NCI-H748 treated with DMSO at 0.1 percent for 48 hours (cell line): Measurements from ENCODE around the gene CST3.
A peak's percentile ranks its signal among the peaks of the same experiment; 100 is the strongest.
"Not testable (repeated sequence)": the region's sequence is repeated elsewhere in the genome, so short reads cannot be mapped to it uniquely, and the experiment has no call there.

ENCODE experiments used
- DNase-seq: peaks from one replicate; lab custom pipeline; 2025; lab: John Stamatoyannopoulos, UW

CST3 gene

DNA sequence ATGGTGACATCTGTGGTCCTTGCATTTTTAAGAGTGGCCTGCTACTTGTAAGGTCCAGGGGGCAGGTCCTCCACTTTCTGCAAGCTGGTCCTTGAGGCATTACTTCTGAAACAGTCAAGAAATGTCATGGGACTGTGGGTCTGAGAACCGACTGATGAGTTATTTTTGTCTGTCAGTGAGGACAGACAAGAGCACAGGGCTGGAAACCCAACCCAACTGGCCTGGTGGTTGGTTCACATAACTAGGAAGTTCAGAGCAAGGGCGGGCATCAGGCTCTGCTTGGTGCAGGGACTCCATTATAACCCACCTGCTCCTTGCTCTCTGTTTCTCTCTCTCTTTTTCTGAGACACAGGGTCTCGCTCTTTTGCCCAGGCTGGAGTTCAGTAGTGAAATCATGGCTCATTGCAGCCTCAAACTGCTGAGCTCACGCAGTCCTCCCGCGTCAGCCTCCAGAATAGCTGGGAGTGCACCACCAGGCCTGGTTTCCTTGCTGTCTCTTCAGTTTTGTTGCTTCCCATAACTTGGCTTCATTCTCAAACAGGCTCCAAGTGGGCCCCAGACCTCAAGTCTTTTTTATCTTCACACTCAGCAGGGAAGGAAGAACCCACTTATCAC, 9.2 kb downstream of the CST3 start:
- no peak for DNase-seq

DNA sequence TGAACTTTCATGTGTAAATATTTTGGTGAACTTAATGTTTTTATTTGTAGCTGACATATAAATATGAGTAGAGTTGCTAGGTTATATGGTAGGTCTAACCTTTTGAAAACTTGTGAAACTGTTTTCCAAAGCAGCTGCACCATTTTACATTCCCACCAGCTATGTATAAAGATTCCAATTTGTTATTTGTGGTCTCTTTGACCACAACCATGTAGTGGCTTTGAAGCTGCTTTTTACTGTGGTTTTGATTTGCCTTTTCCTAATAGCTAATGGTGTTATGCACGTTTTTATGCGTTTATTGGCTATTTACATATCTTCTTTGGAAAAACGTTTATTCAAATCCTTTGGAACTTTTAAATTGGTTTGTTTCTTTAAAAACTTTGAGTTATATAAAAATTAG, 10.3 kb downstream of the CST3 start:
- DNase-seq = no peak

DNA sequence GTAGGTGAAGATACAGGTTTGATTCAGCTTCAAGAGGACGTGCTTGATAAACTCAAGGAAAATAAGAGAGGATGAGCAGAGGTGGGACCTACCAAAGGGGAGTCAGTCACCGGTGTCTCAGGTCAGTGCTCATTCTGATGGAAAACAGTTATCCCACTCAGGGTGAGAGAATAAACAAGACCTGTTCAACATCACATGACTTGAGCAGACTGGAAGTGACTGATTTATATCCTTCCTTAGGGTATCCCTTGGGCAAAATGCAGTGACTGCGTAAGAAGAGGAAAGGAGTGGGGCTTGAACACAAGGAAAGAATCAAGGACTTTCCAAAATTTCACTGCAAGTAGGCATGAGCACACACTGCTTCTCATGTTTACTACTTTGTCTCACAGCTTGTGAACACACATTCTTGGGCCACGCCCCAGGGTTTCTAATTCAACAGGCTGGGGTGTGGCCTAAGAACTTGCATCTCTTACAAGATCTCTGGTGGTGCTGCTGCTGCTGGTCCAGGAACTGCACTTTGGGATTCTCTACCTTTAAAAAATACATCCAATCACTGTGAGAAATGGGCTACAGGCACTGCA, 11.6 kb downstream of the CST3 start:
- DNase-seq = no peak

DNA sequence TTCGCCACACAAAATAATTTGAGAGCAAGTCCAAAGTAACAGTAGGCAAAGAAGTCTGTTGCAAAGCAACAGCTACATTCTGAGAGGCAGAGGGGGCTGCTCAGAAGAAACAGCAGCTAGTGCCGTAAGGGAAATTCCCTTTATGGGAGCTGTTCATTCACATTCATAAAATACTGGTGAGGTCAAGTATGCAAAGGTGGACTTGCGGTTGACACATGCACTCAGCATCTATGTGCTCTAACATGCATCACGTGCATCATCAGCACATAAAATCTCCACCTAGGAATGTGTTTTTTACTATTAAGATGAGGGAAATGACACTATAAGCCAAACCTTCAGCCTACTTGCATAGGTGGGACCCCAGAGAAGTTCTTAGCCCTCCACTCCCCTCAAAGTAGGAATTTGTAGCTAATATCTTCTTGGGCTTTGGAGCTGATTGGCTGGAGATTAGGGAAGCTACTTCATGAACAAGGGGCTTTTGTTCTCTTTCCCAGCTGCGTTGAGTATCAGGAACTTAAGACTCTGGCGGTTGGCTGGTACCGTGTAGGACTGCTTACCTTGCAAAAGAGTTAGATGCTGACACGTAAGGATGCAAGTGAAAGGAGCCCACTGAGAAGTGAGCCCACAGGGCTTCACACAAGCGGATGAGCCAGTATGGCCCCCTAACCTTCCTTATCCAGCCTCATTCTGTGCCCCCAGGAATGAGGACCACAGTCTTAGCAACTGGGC, 12.4 kb downstream of the CST3 start:
- no peak for DNase-seq

DNA sequence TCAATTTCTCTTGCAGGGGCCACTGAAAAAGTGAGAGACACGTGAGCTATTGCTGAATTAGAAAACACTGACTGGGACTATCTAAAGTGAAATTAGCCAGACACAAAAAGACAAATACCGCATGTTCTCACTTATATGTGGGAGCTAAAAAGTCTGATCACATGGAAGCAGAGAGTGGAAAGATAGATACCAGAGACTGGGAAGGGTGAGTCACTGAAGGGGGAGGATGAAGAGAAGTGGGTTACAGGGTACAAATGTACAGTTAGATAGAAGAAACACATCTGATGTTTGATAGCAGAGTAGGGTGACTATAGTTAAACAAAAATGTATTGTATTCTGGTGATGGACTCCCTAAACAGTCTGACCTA, 13.4 kb downstream of the CST3 start:
- no peak for DNase-seq

DNA sequence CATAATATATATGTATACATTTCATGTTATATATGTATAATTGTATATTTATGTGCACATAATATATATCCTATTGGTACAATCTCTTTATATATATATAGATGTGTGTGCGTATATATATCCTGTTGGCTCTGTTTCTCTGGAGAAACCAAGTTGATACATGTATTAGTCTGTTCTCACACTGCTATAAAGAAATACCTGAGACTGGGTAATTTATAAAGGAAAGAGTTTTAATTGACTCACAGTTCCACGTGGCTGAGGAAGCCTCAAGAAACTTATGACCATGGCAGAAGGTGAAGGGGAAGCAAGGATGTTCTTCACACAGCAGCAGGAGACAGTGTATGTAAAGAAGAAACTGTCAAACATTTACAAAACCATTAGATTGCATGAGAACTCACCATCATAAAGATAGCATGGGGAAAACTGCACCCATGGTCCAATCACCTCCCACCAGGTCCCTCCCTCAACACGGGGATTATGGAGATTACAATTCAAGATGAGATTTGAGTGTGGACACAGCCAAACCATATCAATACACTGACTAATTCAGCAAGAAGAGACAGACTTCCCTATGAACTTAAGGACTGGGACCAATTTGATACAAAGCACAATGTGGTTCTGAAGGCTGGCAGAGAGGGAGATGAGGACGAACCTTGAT, 14.0 kb downstream of the CST3 start:
- no peak for DNase-seq

DNA sequence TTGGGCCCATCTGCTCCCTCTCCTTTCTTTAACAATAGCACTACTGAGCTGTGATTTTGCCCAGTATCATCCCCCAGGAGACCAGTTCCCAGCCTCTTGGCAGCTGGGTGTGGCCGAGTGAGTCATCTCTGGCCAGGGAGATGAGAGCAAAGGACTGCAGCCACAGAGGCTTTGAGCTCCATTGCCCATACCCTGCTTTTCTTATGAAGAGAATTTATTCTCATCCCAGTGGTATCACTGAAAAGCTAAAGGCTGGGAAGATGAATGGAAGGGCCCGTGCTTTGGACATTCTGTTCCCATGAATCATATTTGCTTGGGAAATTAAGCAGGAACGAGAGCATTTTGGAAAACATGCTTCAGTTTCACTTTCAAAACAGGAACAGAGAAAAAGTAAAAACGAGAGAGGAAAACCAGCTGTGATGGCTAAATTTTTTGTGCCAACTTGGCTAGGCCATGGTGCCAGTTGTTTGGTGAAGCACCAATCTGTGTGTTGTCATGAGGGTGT, 14.9 kb downstream of the CST3 start:
- no peak for DNase-seq

DNA sequence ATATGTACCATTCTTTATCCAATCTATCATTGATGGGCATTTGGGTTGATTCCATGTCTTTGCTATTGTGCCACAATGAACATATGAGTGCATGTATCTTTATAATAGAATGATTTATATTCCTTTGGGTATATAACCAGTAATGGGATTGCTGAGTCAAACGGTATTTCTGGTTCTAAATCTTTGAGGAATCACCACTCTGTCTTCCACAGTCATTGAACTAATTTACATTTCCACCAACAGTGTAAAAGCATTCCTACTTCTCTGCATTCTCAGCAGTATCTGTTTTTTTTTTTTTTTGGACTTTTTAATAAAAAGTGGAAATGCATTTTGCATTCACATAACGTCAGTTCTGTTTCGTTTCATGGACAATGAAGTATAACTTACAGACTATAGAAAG, 15.4 kb downstream of the CST3 start:
- DNase-seq = not testable (repeated sequence)

DNA sequence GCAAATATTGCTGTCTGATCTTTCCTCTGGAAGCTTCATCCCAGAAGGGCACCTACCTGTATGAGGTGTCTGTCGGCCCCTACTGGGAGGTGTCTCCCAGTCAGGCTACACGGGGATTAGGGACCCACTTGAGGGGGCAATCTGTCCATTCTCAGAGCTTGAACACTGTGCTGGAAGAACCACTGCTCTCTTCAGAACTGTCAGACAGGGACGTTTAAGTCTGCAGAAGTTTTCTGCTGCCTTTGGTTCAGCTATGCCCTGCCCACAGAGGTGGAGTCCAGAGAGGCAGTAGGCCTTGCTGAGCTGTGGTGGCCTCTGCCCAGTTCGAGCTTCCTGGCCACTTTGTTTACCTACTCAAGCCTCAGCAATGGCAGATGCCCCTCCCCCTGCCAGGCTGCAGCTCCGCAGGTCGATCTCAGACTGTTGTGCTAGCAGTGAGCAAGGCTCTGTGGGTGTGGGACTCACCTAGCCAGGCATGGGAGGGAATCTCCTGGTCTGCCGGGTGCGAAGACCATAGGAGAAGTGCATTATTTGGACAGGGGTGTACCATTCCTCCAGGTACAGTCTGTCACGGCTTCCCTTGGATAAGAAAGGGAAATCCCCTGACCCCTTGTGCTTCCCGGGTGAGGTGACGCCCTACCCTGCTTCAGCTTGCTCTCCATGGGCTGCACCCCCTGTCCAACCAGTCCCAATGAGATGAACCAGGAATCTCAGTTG, 16.9 kb downstream of the CST3 start:
- not testable (repeated sequence) for DNase-seq

DNA sequence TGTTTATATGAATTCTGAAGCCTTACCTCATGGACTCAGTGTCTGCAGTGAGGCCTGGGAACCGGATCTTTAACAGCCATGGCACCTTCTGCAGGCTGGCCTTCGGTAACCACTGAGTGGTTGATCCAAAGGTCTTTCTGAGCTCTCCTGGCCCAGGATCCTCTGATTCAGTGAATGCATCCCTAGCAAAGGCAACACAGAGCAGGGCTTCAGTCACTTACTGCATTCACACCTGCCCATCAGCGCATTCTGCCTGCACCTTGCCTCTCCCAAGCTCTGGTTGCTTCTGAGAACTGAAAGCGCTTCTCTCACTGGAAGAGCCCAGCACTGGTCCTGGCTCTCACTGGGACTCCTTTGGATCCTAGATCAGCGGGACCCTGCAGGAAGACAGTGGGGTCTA, 23.6 kb downstream of the CST3 start:
- no peak for DNase-seq

DNA sequence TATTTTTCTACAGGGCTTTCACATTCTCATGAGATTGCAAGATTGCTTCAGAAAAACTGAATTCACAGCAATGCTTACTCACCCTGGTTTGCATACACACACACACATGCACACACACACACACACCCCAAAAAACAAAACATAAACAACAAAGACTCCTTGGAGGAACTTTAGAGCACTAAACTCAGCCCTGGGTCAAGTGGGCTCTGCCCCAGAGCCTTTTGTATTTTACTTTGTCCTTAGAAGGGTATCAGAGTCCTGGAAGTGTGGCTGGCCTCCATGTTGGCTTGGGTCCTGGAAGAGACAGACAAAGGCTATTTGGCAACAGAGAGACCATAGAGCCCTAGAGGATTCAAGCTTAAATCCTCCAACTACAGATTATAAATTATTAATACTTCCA, 24.1 kb downstream of the CST3 start:
- no peak for DNase-seq

DNA sequence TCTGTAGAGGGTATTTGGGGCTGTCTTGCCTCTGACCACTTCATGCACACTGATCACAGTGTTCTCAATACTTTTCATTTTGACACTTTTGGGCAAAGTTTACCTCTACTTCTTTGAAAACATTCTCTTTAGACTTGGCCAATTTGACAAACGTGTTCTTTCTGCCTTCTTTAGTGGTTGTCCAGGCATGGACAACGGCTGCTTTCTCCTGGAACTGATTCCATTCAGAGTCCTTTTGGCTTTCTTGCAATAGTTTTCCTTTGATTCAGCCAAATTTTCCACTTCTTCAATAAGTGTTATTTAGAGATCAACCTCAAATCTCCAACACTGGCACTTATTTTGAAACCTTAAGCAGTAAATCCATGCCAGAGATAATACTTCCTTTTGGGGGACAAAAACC, 25.4 kb downstream of the CST3 start:
- no peak for DNase-seq

DNA sequence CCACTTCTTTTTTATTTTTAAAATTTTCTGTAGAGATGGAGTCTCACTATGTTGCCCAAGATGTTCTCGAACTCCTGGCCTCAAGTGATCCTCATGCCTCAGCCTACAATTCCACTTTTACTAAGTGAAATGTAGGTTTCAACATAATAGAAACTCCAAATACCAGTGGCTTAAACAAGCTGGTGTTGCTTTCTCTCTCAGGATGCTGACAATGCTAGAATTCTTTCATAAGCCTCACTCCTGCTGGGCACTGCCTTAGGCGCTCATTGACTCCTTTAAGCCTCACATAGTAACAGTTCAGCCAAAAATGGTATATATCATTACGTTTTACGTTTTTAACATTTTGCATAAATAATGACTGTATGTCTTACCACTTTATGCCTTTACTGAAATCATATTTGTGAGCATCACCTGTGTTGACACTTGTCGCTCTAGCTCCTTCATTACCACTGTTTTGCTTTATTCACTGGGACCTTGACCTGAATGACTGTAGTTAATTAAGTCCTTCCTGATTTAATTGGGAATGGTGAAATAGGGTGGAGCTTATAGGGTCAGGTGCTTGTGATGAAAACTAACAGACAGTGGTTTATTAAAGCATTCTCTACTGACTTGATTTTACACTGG, 28.2 kb downstream of the CST3 start:
- no peak for DNase-seq

DNA sequence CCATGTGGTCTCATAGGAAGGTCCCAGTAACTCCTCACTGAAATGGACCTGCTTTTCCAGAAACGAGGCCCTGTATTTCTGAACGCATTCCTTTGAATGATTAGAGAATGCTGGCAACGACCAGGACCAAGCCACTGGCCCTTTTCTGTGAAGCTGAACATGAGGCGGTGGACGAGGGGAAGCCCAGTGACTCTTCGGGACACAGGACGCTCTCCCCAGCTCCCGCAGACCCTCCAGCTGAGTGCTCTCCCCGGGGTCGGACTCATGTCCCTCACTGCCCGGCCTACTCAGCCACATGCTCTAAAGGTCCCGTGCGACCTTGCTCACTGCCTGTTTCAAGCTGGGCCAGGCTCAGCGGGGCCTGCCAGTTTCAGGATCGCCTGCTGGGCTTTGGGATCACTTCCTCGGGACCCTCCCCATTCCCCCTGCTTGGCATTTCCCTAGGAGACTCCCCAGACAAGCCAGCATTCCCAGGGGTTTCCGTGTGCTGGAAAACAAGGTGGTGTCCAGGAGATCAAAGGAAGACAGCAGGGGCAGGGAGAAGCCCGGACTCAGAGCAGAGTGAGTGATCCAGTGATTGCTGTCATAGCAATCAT, 29.4 kb downstream of the CST3 start:
- no peak for DNase-seq

DNA sequence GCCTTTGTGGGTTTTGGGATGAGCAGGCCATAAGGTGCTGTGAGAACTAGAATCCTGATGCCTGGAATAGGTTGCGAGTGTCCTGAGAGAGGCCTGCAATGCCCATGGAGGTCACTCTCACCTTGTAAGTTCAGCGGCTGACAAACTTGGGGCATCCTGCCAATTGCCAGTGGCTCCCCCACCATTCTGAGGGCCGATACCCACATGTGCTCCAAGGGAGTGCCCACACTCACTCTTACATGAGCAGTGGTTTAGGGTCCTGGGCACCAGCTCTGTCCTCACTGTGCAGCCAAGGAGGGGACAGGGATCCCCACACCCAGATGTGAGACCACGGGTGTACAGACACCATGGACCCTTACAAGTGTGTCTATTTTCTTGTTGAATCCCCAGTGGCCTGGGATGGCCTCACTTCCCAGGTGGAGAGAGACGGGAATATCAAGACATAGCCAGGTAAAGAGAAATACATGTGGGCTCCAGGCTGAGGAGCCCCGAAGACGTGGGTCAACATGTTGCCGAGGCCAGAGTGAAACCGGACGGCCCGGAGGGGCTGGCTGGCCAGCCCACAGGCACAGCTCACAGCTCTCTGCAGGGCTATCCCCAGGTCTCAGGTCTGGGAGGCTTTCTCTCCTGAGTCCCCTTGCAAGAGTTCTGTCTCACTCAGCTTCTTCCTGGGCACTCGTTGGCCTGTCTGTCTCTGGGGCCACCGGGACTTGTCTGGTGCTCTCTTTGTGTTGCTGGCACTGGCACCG, 30.1 kb downstream of the CST3 start:
- DNase-seq = no peak

DNA sequence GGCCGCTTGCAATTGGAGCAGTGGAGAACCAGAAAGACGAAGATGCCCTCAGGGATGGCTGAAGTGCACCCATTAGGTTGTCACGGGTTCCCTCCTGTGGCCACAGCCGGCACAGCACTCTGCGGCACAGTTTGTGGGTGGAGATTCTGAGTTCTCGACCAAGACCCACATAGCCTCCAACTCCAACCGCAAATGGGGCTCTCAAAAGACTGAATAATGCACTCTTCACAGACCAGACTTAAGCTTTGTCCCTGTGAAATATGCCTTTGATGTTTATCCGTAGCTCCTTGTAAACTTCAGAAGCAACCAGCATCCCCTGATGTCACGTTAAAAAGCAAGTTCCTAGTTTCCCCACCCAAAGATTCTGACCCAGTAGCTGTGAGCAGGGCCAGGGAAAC, 31.1 kb downstream of the CST3 start:
- peak; percentile 72 for DNase-seq

DNA sequence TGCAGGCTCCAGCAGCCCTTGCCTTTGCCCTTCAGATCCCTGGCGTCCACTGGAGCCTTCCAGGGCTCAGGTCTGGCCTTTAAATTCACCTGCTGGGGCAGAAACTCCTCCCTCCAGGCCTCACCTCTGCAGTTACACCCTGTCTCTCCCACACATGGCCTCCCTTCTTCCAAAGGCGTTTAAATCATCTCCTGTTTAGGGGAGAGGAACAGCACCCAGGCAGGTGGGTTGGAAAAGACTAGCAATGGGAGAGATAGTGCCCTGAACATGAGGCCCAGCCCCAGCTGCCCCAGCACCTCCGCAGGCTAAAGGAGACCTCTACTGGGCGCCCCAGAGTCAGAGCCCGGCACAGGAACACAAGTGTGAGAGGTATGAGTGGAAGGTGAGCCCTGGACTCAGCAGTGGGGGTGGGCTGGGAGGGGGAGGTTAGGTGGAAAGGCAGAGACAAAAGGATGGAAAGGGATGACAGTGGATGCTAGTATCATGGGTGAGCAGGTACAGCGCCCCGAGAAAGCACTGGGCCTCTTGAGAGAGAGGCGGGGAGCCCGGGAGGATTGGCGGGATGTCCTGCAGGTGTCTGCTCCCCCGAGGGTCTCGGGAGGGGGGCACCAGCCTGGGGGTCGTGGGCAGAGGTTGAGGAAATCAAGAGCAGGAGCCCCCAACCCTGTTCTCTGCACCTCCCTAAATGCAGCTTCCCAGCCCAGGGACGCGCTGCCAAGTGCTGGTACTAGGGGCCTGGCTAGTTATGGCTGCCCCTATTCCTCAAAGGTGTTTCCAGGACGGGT, 31.7 kb downstream of the CST3 start, which contains the start of gene CST9:
TSS of gene CST9 (minus strand) at position 51 of the 785 bp plus-strand sequence. CDS start 53 bp downstream, outside the sequence.
- DNase-seq = no peak

DNA sequence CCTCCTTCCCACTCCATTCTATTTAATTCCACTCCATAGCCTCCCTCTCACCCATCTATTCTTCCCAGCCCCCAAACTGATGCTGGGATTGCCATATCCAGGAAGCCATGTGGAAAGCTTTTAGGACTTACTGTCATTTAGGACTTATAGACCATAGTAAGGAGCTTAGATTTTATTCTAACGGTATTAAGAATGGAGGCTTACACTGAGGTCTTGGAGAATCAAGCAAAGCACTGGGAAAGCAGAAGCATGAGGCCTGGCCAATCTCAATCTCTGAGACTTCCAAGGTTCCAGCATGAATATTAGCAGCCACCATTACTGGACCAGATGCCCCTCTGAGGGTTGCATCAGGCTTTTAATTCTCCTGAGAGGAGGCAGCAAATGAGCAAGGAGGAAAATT, 33.4 kb downstream of the CST3 start:
- no peak for DNase-seq

DNA sequence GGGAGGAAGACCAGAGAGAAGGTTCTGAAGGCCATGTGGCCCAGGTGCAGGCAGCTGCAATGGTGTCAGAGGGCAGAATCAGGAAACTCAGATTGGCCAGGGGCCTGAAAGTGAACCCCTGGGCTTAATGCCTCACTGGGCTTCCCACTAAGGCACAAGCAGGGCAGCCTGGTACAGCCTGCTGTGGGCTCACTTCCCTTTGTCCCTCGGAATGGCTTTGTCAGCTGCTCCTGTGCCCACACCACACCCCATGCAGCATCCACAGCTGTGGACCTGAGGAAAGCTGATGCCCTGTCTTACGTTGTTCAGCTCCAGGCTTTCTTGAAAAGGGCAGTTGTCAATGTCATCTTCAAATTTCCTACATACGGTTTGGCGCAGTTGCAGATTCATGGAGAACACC, 34.4 kb downstream of the CST3 start:
- DNase-seq = no peak

DNA sequence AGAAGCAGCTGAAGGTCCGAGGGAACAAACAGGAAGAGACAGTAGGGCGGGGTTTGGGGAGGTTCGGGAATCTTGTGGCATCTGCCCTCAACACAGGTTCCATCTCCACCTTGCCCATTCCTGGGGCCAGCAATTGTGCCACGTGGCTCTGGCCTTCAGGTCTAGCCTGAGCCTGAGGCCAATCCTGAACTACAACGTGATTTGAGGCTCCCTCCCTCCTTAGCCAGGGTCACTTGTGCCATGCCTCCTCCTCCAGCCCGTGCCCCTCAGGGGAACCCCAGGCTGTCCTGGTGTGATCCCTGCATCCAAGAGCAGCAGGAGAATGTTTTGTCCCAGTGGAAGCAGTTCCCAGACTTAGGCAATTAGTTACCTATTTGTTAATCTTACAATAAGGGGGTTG, 35.1 kb downstream of the CST3 start:
- no peak for DNase-seq
